Activated naive CD4-positive, alpha-beta T cell (primary cell): Measurements from ENCODE around the gene MGAT2.
A peak's percentile ranks its signal among the peaks of the same experiment; 100 is the strongest.
"Not testable (repeated sequence)": the region's sequence is repeated elsewhere in the genome, so short reads cannot be mapped to it uniquely, and the experiment has no call there.

Source experiments
- DNase-seq, 4 experiments: peaks; one replicate each; lab custom pipeline; 2025; lab: John Stamatoyannopoulos, UW

MGAT2 gene

DNA sequence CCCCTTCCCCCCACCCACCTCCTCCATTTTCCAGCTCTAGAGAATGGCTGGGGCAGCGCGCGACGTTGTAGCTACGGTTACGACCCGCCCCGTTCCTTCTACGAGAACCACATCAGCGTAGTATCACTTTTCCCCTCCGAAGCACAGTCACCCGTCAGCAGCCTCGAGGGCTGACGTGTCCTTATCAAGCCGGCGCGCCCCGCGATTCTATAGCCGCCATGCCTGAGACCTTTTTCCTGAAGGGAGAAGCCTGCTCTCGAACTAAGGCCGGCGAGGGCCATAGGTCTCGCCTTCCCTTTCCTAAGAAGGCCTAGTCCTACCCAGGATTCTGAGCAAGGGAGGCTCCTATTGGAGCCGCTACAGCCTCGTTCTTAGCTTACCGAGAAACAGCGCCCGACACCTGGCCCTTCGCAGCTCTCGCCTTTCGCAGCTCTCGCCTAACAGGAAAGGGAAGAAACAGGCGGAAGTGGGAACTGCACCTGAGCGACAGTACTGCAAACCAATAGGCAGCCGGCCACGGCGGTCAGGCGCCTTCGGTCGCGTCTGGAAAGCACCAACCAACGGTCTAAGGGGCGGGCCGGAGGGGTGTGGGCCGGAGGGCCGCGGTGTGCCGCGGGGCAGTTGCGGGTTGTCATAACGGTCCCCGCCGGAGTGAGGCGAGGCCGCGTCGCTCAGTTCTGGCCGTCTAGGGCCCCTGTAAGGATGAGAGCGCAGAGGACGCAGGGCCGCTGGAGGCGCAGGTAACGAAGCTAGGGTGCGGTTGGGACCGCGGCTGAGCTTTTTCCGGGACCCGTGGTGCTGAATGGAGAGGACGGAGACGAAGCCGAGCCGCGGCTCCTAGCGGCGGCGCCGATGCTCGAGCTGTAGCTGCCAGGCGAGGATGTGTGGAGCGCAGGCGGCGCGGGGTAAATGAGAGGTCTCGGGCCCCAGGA, at the start of gene MGAT2, which contains the start of gene RPL36AL:
MGAT2 (plus strand) TSS at position 618 of the 932 bp plus-strand sequence. CDS start 470 bp downstream, outside the sequence.
RPL36AL (minus strand) TSS at position 445 of the 932 bp plus-strand sequence. CDS start 1,522 bp downstream, outside the sequence.
- peak; percentile 82 to 90 (median 90) for DNase-seq

DNA sequence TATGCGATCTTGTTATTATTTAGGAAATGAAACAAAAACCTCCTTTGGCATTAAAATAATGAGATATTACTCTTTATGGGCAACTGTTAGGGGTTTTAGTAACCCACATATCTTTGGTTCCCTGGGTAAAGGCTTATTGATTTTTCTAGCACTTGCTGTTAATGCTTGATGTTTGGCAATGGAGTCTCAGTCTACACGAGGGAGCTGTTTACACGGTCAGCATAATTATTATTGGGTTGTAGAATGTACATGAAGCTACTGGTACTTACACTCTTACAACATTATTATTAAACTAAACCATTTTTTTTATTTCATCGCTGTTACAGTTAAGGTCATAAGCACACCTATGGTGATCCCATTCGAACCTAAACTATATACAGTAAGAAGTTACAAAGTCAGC, 46.6 kb upstream of the MGAT2 start:
- DNase-seq, result no peak

DNA sequence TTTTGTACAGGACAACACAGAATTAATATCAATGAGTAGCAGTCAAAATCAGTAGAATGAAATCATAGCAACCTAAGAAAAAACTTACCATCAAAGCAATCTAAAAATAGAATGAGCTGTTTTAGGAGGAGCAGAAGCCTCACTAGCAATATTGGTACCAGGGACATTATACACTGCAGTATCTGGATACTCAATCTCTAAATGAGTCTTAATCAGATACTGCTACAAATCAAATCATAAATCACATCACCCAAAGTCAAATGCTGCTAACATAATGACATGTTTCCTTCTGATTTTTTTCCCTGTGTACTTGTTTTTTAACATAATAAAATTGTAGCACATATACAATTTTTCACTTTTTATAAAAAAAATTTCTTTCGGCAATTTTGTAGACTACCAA, 42.5 kb upstream of the MGAT2 start:
- DNase-seq, result no peak

DNA sequence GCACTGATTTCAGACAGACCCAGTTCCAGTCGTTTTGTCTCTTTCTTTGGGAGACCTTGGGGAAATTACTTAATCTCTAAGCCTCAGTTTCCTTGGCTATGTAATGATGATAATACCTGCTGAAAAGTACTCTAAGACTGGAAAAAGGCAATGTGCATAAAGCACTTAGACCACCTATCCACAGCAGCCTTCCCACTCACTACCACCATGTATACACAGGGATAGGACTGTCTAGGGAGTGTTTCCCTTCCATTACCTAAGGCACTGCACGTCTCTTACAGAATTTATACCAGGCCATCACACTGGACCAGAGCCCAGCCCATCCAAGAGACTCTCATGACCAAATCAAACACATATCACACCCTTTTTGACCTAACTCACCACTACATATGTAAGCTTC, 40.8 kb upstream of the MGAT2 start:
- DNase-seq, result no peak

DNA sequence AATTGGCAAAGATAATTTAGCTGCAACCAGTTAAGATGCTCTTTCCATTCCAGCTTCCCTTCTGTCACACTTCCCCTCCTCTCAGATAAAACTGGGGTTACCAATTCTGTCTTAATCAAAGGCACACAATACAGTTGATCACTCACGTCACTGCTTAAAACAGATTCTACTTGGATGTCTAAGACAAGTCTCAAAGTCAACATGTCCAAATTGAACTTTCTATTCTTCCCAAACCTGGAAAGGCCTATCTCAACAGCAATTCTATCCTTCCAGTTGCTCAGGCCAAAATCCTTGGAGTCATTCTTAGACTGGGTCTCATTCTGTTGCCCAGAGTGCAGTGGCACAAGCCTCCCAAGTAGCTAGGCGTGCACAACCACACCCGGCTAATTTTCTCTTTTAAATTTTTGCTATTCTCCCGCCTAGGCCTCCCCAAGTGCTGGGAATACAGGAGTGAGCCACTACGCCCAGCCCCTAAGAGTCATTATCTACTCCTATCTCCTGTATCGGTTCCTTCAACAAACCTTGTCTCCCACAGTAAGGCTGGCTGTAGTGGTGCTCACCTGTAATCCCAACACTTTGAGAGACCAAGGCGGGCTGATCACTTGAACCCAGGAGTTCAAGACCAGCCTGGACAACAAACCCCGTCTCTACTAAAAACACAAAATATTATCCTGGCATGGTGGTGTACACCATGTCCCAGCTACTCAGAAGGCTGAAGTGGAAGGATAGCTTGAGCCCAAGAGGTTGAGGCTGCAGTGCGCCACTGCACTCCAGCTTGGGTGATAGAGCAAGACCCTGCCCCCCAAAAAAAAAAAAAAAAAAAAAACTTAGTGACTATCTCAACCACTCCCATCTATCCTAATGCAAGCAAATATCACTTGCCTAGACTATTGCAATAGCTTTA, 39.1 kb upstream of the MGAT2 start:
- DNase-seq, result no peak

DNA sequence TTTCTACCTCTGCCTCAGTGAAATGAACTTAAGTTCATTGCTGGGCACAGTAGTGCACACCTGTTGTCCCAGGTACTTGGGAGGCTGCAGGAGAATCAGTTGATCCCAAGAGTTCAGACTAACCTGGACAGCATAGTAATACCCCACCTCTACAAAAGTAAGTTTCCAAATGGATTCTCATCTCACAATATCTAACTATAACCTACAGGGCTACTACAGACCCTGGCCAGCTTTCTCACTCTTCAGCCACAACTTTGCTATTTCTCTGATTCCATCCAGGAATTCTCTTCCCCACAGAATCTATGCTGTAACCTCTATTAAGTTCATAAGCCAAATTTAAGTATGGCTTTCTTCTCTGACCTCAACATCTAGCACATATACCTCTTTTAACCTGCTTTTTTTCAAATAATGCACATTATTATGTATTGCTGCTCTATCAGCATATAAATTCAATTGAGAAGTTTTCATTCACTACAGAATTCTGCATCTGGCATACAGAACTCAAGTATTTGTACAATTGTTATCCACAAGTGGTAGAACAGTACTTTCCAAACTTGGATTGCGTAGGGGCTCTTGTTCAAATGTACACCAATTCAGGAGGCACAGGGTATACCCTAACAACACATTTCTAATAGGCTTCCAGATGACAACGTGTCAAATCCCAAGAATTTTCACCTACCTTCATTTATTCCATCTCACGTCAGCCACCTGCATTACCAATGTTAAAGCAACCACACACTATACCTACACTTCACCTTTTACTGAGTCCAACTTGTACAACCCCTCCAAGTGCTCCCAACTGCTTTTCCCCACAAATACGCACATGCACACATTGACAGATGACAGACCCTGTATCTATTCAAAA, 38.3 kb upstream of the MGAT2 start:
- no peak for DNase-seq

DNA sequence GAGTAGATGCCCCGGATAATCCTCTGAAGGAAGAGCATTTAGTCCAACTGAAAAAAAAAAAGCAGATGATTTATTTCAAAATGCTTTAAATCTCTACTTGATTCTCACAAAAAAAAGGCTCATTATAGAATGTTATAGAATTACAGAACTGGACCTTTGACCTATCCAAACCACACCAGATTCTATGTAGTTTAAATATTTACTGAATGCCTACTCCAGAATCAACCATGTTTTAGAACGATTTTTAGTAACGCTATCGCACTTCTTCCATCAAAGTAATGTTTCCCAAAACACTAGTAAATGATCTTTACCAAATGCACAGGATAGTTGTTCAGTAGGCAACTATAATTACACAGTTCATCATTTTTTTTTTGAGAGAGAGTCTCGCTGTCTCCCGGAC, 37.0 kb upstream of the MGAT2 start:
- no peak for DNase-seq

DNA sequence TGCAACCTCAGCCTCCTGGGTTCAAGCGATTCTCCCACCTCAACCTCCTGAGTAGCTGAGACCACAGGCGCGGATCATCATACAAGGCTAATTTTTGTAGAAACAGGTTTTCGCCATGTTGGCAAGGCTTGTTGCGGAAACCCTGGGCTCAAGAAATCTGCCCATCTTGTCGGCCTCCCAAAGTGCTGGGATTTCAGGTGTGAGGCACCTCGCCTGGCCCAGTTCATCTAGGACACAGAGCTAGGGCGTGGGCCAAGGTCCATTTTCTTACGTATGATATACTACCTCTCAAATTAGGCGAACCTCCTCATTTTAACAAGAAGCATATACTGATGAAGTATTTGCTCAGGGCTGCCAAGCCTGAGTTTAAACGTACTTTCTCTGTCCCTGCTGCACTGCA, 36.5 kb upstream of the MGAT2 start:
- no peak for DNase-seq

DNA sequence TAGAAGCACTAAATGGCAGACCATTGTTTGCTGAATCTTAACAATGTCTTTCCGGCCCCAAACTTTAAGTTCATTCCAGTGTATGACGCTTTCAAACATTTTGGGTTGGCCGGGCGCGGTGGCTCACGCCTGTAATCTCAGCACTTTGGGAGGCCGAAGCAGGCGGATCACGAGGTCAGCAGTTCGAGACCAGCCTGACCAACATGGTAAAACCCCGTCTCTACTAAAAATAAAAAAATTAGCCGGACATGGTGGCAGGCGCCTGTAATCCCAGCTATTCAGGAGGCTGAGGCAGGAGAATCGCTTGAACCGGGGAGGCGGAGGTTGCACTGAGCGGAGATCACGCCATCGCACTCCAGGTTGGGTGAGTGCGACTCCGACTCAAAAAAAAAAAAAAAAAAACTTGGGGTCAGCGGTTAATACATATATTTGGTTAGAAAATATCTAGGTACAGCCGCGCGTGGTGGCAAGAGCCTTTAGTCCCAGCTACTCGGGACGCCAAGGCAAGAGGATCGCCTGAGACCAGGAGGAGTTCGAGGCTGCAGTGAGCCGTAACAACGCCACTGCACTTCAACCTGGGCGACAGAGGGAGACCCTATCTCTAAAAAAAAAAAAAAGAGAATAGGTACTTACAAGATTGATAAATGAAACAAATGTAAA, 35.5 kb upstream of the MGAT2 start:
- not testable (repeated sequence) for DNase-seq

DNA sequence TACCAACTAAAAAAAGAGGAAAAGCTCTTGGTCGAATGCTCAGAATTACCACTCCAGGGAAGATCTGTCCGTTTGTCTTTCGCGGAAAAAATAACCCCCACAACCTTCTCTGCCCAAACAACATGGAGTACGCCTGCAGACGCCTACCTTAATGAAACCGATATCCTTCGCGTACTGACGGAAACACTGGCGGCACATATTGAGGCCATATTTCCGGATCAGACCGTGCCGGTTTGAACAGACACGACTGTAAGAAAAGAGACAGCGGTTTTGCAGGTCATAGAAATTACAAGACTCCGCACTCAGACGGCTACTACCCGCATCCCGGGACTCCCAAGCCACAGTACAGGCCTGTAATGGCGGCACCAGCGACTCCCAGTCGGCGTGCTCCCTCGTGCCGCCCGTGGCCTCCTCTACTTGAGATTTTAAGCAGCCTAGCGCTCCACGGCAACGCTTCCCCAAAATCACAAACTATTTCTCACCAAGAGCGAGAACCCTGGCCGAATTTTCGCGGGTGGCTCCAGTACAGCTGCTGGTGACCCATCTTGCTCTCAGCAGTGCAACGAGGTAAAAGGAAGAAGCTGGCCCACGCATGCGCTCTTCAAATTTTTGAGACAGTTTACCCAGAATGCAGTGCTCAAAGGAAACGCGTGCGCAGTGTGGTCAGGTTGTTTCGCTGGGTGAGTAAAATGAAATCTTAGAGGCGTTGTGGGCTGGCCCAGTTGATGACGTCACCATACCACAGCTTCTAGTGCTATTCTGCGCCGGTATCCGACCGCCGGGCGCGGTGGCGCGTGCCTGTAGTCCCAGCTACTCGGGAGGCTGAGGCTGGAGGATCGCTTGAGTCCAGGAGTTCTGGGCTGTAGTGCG, 34.6 kb upstream of the MGAT2 start, which contains the start of gene RPS29:
RPS29 (minus strand) TSS at position 578 of the 870 bp plus-strand sequence; CDS start at position 544, 34 bp downstream.
- peak; percentile 93 to 99 (median 96) for DNase-seq

DNA sequence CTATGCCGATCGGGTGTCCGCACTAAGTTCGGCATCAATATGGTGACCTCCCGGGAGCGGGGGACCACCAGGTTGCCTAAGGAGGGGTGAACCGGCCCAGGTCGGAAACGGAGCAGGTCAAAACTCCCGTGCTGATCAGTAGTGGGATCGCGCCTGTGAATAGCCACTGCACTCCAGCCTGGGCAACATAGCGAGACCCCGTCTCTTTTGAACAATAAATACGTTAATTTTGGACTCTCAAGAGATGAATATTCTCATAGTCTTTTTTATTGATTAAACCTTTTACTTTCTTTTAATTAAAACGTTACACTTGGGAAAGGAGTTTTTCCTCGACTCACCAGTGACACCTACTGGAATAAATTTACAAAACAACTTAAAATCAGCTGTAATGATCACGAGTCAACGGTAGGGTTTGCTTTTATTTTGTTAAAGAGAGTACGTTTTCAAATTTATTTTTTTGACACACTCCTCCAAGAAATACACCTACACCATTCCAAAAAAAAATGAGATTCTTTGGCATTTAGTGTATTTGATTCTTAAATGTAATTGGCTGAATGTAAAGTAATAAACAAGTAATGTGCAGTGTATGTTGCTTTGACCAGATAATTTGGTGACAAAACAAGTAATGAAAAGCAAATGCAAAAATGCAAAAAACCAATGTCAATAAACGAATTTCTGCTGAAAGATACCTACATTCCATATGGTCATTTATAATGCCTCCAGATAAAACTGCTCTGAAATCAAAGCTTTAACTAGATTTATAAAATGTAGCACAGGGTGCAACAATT, 33.7 kb upstream of the MGAT2 start:
- peak in 1 of 4 experiments; percentile 39 for DNase-seq

DNA sequence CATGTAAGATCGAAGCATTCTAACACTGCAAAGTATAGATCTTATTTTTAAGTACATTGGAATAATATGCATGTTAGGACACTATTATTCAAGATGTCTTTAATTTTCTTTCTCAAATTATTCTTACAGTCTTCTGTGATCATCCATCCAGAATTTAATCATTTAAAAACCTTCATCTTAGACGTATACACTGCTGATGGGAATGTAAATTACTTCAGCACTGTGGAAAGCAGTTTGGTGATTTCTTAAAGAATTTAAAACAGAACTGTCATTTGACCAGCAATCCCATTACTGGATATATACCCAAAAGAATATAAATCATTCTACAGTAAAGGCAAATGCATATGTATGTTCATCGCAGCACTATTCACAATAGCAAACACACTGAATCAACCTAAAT, 31.2 kb upstream of the MGAT2 start:
- no peak for DNase-seq

DNA sequence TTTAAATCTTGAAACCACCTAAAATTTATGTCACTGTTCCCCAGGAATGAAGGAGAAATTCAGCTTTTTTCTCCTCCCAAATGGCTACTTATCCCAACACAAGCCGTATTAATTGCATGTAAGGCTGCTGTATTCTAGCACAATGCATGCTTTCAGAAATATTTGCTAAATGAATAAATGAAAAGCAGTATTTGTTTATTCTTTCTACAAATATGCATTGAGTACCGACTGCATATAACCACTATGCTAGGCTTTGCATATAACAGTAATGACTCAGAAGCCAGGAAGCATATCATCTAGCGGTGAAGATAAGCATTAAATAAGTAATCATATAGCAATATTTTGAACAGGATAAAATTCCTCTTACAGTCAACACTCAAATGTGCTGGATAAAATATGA, 27.6 kb upstream of the MGAT2 start:
- DNase-seq, result no peak

DNA sequence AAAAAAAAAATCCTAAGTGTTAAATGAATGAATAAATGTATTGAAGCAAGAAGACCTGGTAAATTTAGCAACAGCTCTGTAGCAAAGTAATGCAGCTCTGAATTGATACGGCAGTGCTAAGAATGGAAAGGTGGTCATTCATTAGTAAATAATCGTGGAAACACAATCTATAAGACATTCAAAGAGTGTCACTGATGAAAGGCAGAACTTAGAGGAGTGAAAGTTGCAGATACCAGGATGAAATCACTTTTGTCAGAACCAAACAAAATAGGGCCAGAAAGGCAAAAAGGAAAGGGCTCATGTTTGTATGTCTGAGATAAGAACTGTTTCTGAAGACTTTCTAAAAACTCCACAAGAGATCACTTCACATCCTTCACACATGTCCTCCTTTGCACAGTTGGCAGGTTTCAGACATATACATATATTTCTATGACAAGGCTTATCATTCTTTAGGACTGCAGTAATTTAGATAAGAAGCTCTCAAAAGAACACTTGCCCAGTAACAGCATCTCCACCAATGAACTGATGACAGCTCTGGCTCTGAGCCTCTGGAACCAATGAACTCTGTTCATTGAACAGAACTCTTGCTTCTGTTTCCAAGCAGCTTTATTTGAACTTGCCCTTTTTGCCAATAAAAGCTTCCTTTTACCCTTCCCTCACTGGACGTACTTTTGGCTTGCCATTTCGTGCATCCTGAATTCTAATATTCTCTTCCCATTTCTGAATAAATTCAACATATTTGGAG, 26.1 kb upstream of the MGAT2 start:
- DNase-seq, result no peak

DNA sequence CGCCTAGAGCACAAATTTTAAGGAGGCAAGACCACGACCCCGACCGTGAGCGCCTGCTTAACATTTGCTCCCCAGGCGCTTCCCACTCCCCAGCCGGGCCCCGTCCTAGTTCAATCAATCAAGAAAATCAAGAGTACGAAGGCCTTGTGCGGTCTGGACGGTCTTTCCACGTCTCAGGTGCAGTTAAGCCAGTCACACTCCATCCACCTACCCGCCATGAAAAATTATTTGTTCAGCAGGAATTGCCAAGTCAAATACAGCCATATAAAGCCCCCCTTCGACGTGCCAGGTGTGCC, 22.5 kb upstream of the MGAT2 start:
- no peak for DNase-seq

DNA sequence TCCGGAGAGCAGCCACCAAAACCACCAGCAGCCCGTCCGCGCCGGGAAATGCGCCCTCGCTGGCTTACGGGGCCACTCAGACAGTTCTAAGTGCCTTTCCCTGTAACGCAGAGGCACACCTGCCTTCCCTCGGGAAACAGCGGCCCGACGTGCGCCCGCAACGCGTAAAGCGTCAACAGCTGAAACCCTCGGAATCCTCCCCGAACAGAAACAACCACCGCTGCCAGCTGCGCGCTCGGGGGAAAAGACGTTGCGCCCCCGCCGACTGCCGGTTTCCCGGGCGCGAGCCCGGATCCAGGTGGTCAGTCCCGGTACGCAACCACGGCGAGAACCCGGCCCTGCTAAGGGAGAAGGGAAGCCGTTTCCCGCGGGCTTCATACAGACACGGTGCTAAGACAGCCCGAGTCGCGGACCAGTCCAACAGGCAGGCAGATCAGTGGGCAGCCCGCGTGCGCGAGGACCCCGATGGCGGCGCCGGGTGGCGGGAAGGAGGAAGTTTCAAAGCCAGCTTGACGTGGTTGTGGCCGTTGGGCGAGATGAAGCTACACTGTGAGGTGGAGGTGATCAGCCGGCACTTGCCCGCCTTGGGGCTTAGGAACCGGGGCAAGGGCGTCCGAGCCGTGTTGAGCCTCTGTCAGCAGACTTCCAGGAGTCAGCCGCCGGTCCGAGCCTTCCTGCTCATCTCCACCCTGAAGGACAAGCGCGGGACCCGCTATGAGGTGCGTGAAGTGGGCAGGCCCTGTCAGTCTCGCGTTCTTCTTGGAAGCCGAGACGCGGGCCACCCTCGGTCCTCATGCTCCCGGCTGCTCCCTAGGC, 21.9 kb upstream of the MGAT2 start, which contains the start of gene LRR1:
LRR1 (plus strand) TSS at position 456 of the 816 bp plus-strand sequence; CDS start at position 537, 81 bp downstream.
- DNase-seq, result peak; percentile 76 to 83 (median 82)

DNA sequence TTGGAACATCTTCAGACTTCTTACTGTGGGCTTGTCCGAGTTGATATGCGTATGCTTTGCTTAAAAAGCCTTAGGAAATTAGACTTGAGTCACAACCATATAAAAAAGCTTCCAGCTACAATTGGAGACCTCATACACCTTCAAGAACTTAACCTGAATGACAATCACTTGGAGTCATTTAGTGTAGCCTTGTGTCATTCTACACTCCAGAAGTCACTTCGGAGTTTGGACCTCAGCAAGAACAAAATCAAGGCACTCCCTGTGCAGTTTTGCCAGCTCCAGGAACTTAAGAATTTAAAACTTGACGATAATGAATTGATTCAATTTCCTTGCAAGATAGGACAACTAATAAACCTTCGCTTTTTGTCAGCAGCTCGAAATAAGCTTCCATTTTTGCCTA, 13.0 kb upstream of the MGAT2 start:
- no peak for DNase-seq

DNA sequence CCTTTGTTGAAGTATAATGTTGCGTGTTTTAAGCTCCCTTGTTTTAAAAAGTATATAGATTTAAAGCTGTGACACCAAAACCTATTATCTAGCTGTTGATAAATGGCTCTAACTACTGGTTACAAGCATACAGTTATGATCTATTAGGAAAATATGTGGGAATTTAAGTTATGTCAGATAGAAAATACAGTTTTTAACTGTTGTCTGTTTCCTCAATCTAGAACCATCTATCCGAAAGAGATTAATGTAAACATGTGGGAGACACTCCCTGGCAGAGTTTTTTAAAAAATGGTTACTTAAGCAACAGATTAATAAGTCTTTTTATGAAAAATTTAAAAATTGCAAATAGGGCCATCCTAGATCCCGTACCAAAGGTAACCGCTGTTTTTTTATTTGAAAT, 8.3 kb upstream of the MGAT2 start:
- DNase-seq, result no peak
